SK-N-SH treated with all-trans-retinoic acid at 6 μM for 48 hours (cell line): Measurements from ENCODE around the gene RASSF4.

Experiments used
- ATAC-seq: fragments of 200-7000 bp; cut with Tn5 transposase; 3 replicates; pipeline ENCODE4 v1.9.1; 2020; ENCODE audit warnings: mild to moderate bottlenecking, moderate library complexity
- BACH2 ChIP-seq: fragments of 250-450 bp; sonication (Bioruptor Pico); IDR thresholded peaks from 2 replicates; pipeline ENCODE4 v1.9.0; 2021; ENCODE audit warnings: mild to moderate bottlenecking, borderline replicate concordance
- CREB5 ChIP-seq: fragments of 250-450 bp; sonication (Bioruptor Pico); IDR thresholded peaks from 2 replicates; pipeline ENCODE4 v1.5.1; 2020; ENCODE audit warnings: low read depth, mild to moderate bottlenecking, moderate library complexity
- CSDC2 ChIP-seq: fragments of 250-450 bp; sonication (Bioruptor Pico); IDR thresholded peaks from 2 replicates; pipeline ENCODE4 v1.5.0; 2020; ENCODE audit warnings: mild to moderate bottlenecking, moderate library complexity
- ESRRG ChIP-seq: fragments of 250-450 bp; sonication (Bioruptor Pico); IDR thresholded peaks from 2 replicates; pipeline ENCODE4 v1.6.1; 2021; ENCODE audit warnings: mild to moderate bottlenecking
- GLIS3 ChIP-seq: fragments of 250-450 bp; sonication (Bioruptor Pico); IDR thresholded peaks from 2 replicates; pipeline ENCODE4 v1.5.0; 2020; ENCODE audit warnings: mild to moderate bottlenecking, moderate library complexity
- ISL1 ChIP-seq: fragments of 250-450 bp; sonication (Bioruptor Pico); IDR thresholded peaks from 2 replicates; pipeline ENCODE4 v2.1.2; 2022; ENCODE audit warnings: mild to moderate bottlenecking, moderate library complexity
- OSR1 ChIP-seq: fragments of 250-450 bp; sonication (Bioruptor Pico); IDR thresholded peaks from 2 replicates; pipeline ENCODE4 v1.8.0; 2022; ENCODE audit warnings: moderate library complexity, mild to moderate bottlenecking, inconsistent platforms
- POU6F1 ChIP-seq: fragments of 250-450 bp; sonication (Bioruptor Pico); IDR thresholded peaks from 2 replicates; pipeline ENCODE4 v1.8.0; 2021; ENCODE audit warnings: low read depth, mild to moderate bottlenecking, moderate library complexity, borderline replicate concordance
- PPARA ChIP-seq: fragments of 250-450 bp; sonication (Bioruptor Pico); IDR thresholded peaks from 2 replicates; pipeline ENCODE4 v1.5.0; 2020; ENCODE audit warnings: mild to moderate bottlenecking, borderline replicate concordance
- SNAI2 ChIP-seq: fragments of 250-450 bp; sonication (Bioruptor Pico); IDR thresholded peaks from 2 replicates; pipeline ENCODE4 v1.5.0; 2020; ENCODE audit warnings: mild to moderate bottlenecking, moderate library complexity
- TCF4 ChIP-seq: fragments of 250-450 bp; sonication (Bioruptor Pico); IDR thresholded peaks from 2 replicates; pipeline ENCODE4 v1.8.0; 2021; ENCODE audit warnings: mild to moderate bottlenecking, moderate library complexity, borderline replicate concordance
- TOX ChIP-seq: fragments of 250-450 bp; sonication (Bioruptor Pico); IDR thresholded peaks from 2 replicates; pipeline ENCODE4 v1.8.0; 2021; ENCODE audit warnings: mild to moderate bottlenecking, moderate library complexity, borderline replicate concordance
- TSHZ2 ChIP-seq: fragments of 250-450 bp; sonication (Bioruptor Pico); IDR thresholded peaks from 2 replicates; pipeline ENCODE4 v1.5.0; 2020; ENCODE audit warnings: mild to moderate bottlenecking, moderate library complexity
- ZC3H10 ChIP-seq: fragments of 250-450 bp; sonication (Bioruptor Pico); IDR thresholded peaks from 2 replicates; pipeline ENCODE4 v1.5.1; 2021; ENCODE audit warnings: mild to moderate bottlenecking, moderate library complexity
- ZFP3 ChIP-seq: fragments of 250-450 bp; sonication (Bioruptor Pico); IDR thresholded peaks from 2 replicates; pipeline ENCODE4 v1.5.0; 2020; ENCODE audit warnings: mild to moderate bottlenecking, moderate library complexity
- ZFP30 ChIP-seq: fragments of 450-650 bp; formaldehyde crosslinking; IDR thresholded peaks from 2 replicates; pipeline ENCODE4 v1.5.0; 2022; ENCODE audit warnings: mild to moderate bottlenecking, moderate library complexity
- ZNF565 ChIP-seq: fragments of 450-650 bp; formaldehyde crosslinking; conservative IDR thresholded peaks from 2 replicates; pipeline ENCODE4 v1.5.0; 2020; ENCODE audit warnings: low read depth, mild to moderate bottlenecking, moderate library complexity
- ZNF70 ChIP-seq: fragments of 450-650 bp; formaldehyde crosslinking; IDR thresholded peaks from 2 replicates; pipeline ENCODE4 v1.5.0; 2020; ENCODE audit warnings: mild to moderate bottlenecking, moderate library complexity
- TF ChIP-seq, protein P1 (sequence below): fragments of 250-450 bp; sonication (Bioruptor Pico); IDR thresholded peaks from 2 replicates; pipeline ENCODE4 v1.5.1; 2021; ENCODE audit warnings: mild to moderate bottlenecking, moderate library complexity

RASSF4 gene

GRCh38 chr10:44946205-44946604 is 13.4 kb upstream of the RASSF4 start:
- no peak for ATAC-seq
- TF ChIP-seq, protein P1, sequence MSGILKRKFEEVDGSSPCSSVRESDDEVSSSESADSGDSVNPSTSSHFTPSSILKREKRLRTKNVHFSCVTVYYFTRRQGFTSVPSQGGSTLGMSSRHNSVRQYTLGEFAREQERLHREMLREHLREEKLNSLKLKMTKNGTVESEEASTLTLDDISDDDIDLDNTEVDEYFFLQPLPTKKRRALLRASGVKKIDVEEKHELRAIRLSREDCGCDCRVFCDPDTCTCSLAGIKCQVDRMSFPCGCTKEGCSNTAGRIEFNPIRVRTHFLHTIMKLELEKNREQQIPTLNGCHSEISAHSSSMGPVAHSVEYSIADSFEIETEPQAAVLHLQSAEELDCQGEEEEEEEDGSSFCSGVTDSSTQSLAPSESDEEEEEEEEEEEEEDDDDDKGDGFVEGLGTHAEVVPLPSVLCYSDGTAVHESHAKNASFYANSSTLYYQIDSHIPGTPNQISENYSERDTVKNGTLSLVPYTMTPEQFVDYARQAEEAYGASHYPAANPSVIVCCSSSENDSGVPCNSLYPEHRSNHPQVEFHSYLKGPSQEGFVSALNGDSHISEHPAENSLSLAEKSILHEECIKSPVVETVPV (CRISPR knock-in tag) = no peak
- no peak for TF ChIP-seq OSR1 (CRISPR knock-in tag)

DNA sequence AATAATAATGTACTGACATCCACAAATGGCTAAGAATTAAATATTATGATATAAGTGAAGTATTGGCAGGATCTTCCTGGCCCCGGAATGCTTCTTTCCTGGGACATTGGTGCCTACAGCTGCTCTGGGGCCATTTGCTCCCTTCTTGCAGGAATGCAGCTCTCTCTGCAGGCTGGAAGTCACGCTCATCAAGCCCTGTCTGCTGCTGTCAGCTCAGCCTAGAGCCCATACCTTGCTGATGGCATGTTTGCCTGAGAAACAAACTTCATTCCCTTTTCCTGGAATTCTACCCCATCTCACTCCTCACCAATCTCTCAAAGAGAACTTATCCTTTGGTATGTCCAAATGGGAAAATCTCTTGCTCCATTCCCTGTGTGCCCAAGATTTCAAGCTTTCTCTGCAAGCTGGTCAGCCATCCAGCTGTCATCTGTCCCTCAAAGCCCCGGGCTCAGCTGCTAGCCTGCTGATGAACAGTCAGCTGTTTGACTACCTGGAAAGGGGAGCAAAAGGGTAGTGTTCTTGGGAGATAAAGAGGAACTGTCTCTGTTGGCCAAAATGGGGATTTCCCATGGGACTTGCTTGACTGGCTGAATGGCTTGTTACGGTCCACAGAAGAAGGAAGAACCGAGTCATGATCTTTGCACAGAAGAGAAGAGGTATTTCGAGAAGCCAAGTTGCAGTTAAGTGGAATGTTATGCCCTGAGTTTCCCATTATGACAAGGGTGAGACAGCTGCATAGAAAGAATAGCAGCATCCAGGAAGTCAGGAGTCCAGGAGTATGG is 12.0 kb upstream of the RASSF4 start:
- TF ChIP-seq ISL1 (CRISPR knock-in tag) (no peak), ZC3H10 (CRISPR knock-in tag) (no peak), ZNF565 (CRISPR knock-in tag) (no peak), POU6F1 (CRISPR knock-in tag) (no peak), PPARA (CRISPR knock-in tag) (no peak), ZFP30 (CRISPR knock-in tag) (no peak), GLIS3 (CRISPR knock-in tag) (no peak), BACH2 (CRISPR knock-in tag) (no peak), ESRRG (CRISPR knock-in tag) (no peak), TSHZ2 (CRISPR knock-in tag) (no peak), CREB5 (CRISPR knock-in tag) (no peak), SNAI2 (CRISPR knock-in tag) (no peak), ZNF70 (CRISPR knock-in tag) (no peak), ZFP3 (CRISPR knock-in tag) (no peak), TOX (CRISPR knock-in tag) (no peak), OSR1 (CRISPR knock-in tag) (no peak), CSDC2 (CRISPR knock-in tag) (no peak)
- TF ChIP-seq, protein P1 (CRISPR knock-in tag) = no peak
- TF ChIP-seq, all 23 proteins: peak for 0
- no peak for ATAC-seq

GRCh38 chr10:44948642-44949041 is 11.0 kb upstream of the RASSF4 start:
- no peak for ATAC-seq
- TF ChIP-seq TCF4 (no peak), GLIS3 (CRISPR knock-in tag) (no peak), BACH2 (CRISPR knock-in tag) (no peak)
